Activated CD4-positive, alpha-beta T cell treated with anti-CD3 and anti-CD28 coated beads, Interleukin-2, amount 10 ng/mL, durations not matched to agents 24 days and 14 days (primary cell): Measurements from ENCODE around the gene POGLUT2. TPM values are rescaled to one million over a fixed set of nuclear protein-coding genes. Genes with fewer than 3 reads are reported as not detected.

Experiments used
- DNase-seq: peaks from one replicate; pipeline ENCODE4 v3.0.0; 2022
- H3K27ac Mint-ChIP-seq: one replicate; pipeline ENCODE4 v1.8.0; 2022; ENCODE audit warnings: mild to moderate bottlenecking, mixed read lengths
- H3K27me3 Mint-ChIP-seq: one replicate; pipeline ENCODE4 v1.8.0; 2022; ENCODE audit warnings: mixed read lengths
- H3K36me3 Mint-ChIP-seq: one replicate; pipeline ENCODE4 v1.8.0; 2022; ENCODE audit warnings: low read depth, mild to moderate bottlenecking, mixed read lengths
- H3K4me1 Mint-ChIP-seq: one replicate; pipeline ENCODE4 v1.8.0; 2021; ENCODE audit warnings: mixed read lengths
- H3K4me3 Mint-ChIP-seq: one replicate; pipeline ENCODE4 v1.8.0; 2022; ENCODE audit warnings: mild to moderate bottlenecking, moderate library complexity, mixed read lengths
- H3K9me3 Mint-ChIP-seq: one replicate; pipeline ENCODE4 v1.8.0; 2021; ENCODE audit warnings: mixed read lengths
- intact Hi-C: fragments of 100-400 bp; cut with micrococcal nuclease; formaldehyde crosslinking; loops from one replicate; pipeline ENCODE4 v1.15.1; 2023
- total RNA-seq: library from RNA; stranded (reverse); gene quantifications from 2 replicates; pipeline ENCODE4 v1.2.3, GENCODE V29; 2022

Gene POGLUT2
- total RNA-seq, 1 donor from 2014 or later = 15.6 TPM

- Mint-ChIP-seq H3K9me3 (no peaks in the 10 kb centered on the region), H3K36me3 (peaks cover 49% of the 10 kb centered on the region), H3K27ac (no peak overlapping the region), H3K27me3 (no peaks in the 10 kb centered on the region), H3K4me3 (no peak overlapping the region), H3K4me1 (peaks cover 11% of the 10 kb centered on the region)
- intact Hi-C loops = no loop called here
- no peak for DNase-seq
Measured at GRCh38 chr13:102817907-102818306, 19.1 kb upstream of the POGLUT2 start.

DNA sequence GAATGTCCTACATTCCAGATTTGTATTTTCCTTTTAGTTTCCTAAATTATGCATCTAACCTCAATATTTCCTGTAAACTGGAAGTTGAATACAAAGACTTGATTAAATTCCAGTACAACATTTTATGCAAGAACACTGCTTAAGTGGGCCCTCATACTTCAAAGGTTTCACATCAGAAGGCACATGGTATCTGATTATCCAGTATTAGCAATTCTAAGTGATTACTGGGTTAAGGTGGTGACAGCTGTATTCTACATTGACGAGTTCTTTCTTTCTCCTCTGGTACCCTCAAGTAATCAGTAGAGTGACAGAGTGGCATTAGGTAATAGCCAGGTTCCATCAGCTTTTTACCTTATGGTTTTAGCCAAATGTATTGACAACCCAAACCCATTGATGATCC, 18.5 kb upstream of the POGLUT2 start:
- Mint-ChIP-seq H3K4me1 (peaks cover 14% of the 10 kb centered on the region), H3K9me3 (peaks cover under 1% of the 10 kb centered on the region), H3K27me3 (no peaks in the 10 kb centered on the region), H3K36me3 (peaks cover 48% of the 10 kb centered on the region), H3K4me3 (no peak overlapping the region), H3K27ac (no peak overlapping the region)
- intact Hi-C loops = no loop called here
- no peak for DNase-seq

- Mint-ChIP-seq H3K27ac (no peak overlapping the region), H3K4me1 (peaks cover 18% of the 10 kb centered on the region), H3K4me3 (no peak overlapping the region), H3K27me3 (no peaks in the 10 kb centered on the region), H3K36me3 (peaks cover 48% of the 10 kb centered on the region), H3K9me3 (peaks cover 5% of the 10 kb centered on the region)
- intact Hi-C loops = no loop called here
- DNase-seq = no peak
Measured at GRCh38 chr13:102816708-102817107, 17.9 kb upstream of the POGLUT2 start.

GRCh38 chr13:102815788-102816187, 17.0 kb upstream of the POGLUT2 start:
- no peak for DNase-seq
- Mint-ChIP-seq H3K27me3 (no peaks in the 10 kb centered on the region), H3K36me3 (peaks cover 57% of the 10 kb centered on the region), H3K27ac (no peak overlapping the region), H3K9me3 (peaks cover 5% of the 10 kb centered on the region), H3K4me3 (no peak overlapping the region), H3K4me1 (peaks cover 18% of the 10 kb centered on the region)
- intact Hi-C loops = loop anchor here (2.0 kb wide), 1 partner anchor 15 kb away; no protein-coding TSS in a partner anchor

GRCh38 chr13:102814793-102815192, 16.0 kb upstream of the POGLUT2 start:
- intact Hi-C loops = loop anchor here (2.0 kb wide), 1 partner anchor 14 kb away; no protein-coding TSS in a partner anchor
- Mint-ChIP-seq H3K36me3 (peaks cover 57% of the 10 kb centered on the region), H3K4me3 (no peak overlapping the region)

GRCh38 chr13:102814025-102814607, 15.3 kb upstream of the POGLUT2 start:
- peaks cover 5% of the 10 kb centered on the region for H3K9me3 Mint-ChIP-seq
- H3K27ac Mint-ChIP-seq = peak overlapping the region; percentile 55
- no peak for DNase-seq
- no peaks in the 10 kb centered on the region for H3K27me3 Mint-ChIP-seq
- H3K36me3 Mint-ChIP-seq = peaks cover 57% of the 10 kb centered on the region
- intact Hi-C loops = loop anchor here (2.0 kb wide), 1 partner anchor 13 kb away; no protein-coding TSS in a partner anchor
- peak overlapping the region; percentile 3 for H3K4me3 Mint-ChIP-seq
- H3K4me1 Mint-ChIP-seq = peaks cover 18% of the 10 kb centered on the region

More at GRCh38 chr13:102814793-102815192, 16.0 kb upstream of the POGLUT2 start:
- H3K4me1 Mint-ChIP-seq = peaks cover 18% of the 10 kb centered on the region
- no peaks in the 10 kb centered on the region for H3K27me3 Mint-ChIP-seq
- peaks cover 5% of the 10 kb centered on the region for H3K9me3 Mint-ChIP-seq
- no peak overlapping the region for H3K27ac Mint-ChIP-seq
- no peak for DNase-seq

GRCh38 chr13:102812611-102813287, 14.0 kb upstream of the POGLUT2 start:
- Mint-ChIP-seq H3K27ac (no peak overlapping the region), H3K9me3 (peaks cover 5% of the 10 kb centered on the region), H3K36me3 (peaks cover 55% of the 10 kb centered on the region), H3K27me3 (no peaks in the 10 kb centered on the region), H3K4me3 (no peak overlapping the region), H3K4me1 (peaks cover 24% of the 10 kb centered on the region)
- DNase-seq = no peak
- intact Hi-C loops = no loop called here

GRCh38 chr13:102807699-102808098, 8.9 kb upstream of the POGLUT2 start:
- intact Hi-C loops = no loop called here
- DNase-seq = no peak
- peaks cover 56% of the 10 kb centered on the region for H3K36me3 Mint-ChIP-seq
- no peak overlapping the region for H3K4me3 Mint-ChIP-seq
- H3K27ac Mint-ChIP-seq = no peak overlapping the region
- H3K27me3 Mint-ChIP-seq = no peaks in the 10 kb centered on the region
- H3K9me3 Mint-ChIP-seq = peaks cover 5% of the 10 kb centered on the region
- peaks cover 27% of the 10 kb centered on the region for H3K4me1 Mint-ChIP-seq

GRCh38 chr13:102805680-102806079, 6.9 kb upstream of the POGLUT2 start:
- peaks cover 43% of the 10 kb centered on the region for H3K36me3 Mint-ChIP-seq
- no peak overlapping the region for H3K4me3 Mint-ChIP-seq
- H3K9me3 Mint-ChIP-seq = no peaks in the 10 kb centered on the region
- no peaks in the 10 kb centered on the region for H3K27me3 Mint-ChIP-seq
- no peak for DNase-seq
- H3K4me1 Mint-ChIP-seq = peaks cover 34% of the 10 kb centered on the region
- H3K27ac Mint-ChIP-seq = no peak overlapping the region
- intact Hi-C loops = no loop called here

GRCh38 chr13:102800145-102801041, 1.6 kb upstream of the POGLUT2 start:
- intact Hi-C loops = loop anchor here (1.0 to 2.0 kb wide), 4 partner anchors 14 to 74 kb away; partner anchors contain the start of gene TEX30
- Mint-ChIP-seq H3K9me3 (no peaks in the 10 kb centered on the region), H3K27me3 (no peaks in the 10 kb centered on the region), H3K36me3 (peaks cover 20% of the 10 kb centered on the region), H3K4me3 (peak overlapping the region; percentile 98), H3K27ac (peak overlapping the region; percentile 89), H3K4me1 (peaks cover 31% of the 10 kb centered on the region)
- peak; percentile 97 for DNase-seq

DNA sequence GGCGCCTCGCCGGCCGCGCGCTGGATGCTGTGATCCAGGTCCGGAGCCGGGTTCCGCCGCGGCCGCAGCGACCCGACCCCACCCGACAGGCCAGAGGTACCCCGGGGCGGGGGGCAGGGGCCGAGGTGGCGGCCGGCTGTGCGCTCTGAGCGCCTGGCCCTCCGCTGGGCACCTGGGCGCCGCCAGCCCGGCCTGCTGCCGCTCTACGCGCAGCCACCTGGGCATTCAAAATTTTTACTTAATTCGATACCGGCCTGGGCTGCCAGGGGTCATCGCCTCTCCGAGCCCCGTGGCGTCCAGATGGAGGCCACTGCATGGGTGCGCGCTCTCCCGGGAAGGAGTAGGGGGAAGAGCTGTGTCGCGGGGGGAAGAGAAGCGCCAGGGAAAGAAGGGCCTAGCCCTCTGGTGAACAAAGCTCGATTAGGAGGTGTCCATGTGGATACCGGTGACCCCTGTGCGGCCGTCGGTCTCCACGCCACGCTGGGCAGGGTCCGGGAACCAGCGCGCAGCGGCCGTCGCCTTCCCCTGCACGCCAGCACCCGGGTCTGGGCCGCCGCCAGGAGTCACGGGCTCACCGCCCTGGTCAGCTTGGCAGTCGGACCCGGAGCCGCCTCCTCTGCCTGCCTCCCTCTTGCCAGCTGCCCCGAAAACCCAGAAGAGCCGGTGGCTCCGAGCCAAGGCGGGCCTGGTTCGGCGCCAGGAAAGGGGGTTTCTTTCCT, 809 bp upstream of the POGLUT2 start:
- Mint-ChIP-seq H3K4me3 (peak overlapping the region; percentile 98), H3K9me3 (no peaks in the 10 kb centered on the region), H3K36me3 (peaks cover 18% of the 10 kb centered on the region), H3K27me3 (no peaks in the 10 kb centered on the region), H3K4me1 (peaks cover 31% of the 10 kb centered on the region), H3K27ac (peak overlapping the region; percentile 92)
- intact Hi-C loops = loop anchor here (1.0 to 2.0 kb wide), 6 partner anchors 15 to 203 kb away; partner anchors contain the start of genes TEX30 and TPP2
- DNase-seq = no peak

- DNase-seq = no peak
- intact Hi-C loops = no loop called here
- H3K4me1 Mint-ChIP-seq = peaks cover 10% of the 10 kb centered on the region
- H3K27me3 Mint-ChIP-seq = no peaks in the 10 kb centered on the region
- H3K4me3 Mint-ChIP-seq = no peak overlapping the region
- H3K36me3 Mint-ChIP-seq = peaks cover 38% of the 10 kb centered on the region
- no peaks in the 10 kb centered on the region for H3K9me3 Mint-ChIP-seq
- no peak overlapping the region for H3K27ac Mint-ChIP-seq
Measured at GRCh38 chr13:102793611-102794355, 5.0 kb downstream of the POGLUT2 start.

DNA sequence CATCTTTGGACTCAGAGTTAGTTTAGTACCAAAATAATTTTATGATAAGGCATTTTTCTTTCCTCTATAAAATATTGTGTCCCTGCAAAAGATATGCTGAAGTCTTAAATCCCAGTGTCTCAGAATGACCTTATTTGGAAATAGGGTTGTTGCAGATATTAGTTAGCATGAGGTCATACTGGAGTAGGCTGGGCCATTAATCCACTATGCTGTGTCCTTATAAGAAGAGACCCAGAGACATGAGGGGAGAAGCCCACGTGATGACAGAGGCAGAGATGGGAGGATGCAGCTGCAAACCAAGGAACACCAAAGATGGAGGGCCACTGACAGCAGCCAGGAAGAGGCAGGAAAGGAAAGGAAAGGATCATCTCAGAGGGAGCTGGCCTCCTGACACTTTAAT, 6.4 kb downstream of the POGLUT2 start:
- peaks cover 48% of the 10 kb centered on the region for H3K36me3 Mint-ChIP-seq
- peaks cover 8% of the 10 kb centered on the region for H3K4me1 Mint-ChIP-seq
- no peak overlapping the region for H3K4me3 Mint-ChIP-seq
- DNase-seq = peak; percentile 41
- no peaks in the 10 kb centered on the region for H3K9me3 Mint-ChIP-seq
- no peaks in the 10 kb centered on the region for H3K27me3 Mint-ChIP-seq
- H3K27ac Mint-ChIP-seq = no peak overlapping the region
- intact Hi-C loops = no loop called here
